NB4 (cell line): ENCODE data around the gene IKBIP.
A peak's percentile ranks its signal among the peaks of the same experiment; 100 is the strongest.
"Not testable (repeated sequence)": the region's sequence is repeated elsewhere in the genome, so short reads cannot be mapped to it uniquely, and the experiment has no call there.

Source experiments
- DNase-seq: peaks from one replicate; pipeline ENCODE4 v3.0.0; 2010; ENCODE audit warnings: low read depth
- H3K4me3 ChIP-seq: one replicate; pipeline ENCODE4 v1.5.1; 2011; ENCODE audit warnings: mild to moderate bottlenecking, low read depth, low read length, moderate library complexity
- CTCF ChIP-seq: IDR thresholded peaks from one replicate; pipeline ENCODE4 v1.5.1; 2012; ENCODE audit warnings: low read depth, low read length
- MYC ChIP-seq: IDR thresholded peaks from 2 replicates; pipeline ENCODE4 v1.6.1; 2011; ENCODE audit warnings: low read depth, low read length
- POLR2A ChIP-seq: IDR thresholded peaks from 2 replicates; pipeline ENCODE4 v1.6.1; 2011; ENCODE audit warnings: mild to moderate bottlenecking; ENCODE audit not compliant: insufficient read length; ENCODE audit errors: extremely low read depth
- TF ChIP-seq, protein P1 (sequence below): IDR thresholded peaks from 2 replicates; pipeline ENCODE4 v1.6.1; 2011; ENCODE audit warnings: low read depth, low read length

The IKBIP gene

DNA sequence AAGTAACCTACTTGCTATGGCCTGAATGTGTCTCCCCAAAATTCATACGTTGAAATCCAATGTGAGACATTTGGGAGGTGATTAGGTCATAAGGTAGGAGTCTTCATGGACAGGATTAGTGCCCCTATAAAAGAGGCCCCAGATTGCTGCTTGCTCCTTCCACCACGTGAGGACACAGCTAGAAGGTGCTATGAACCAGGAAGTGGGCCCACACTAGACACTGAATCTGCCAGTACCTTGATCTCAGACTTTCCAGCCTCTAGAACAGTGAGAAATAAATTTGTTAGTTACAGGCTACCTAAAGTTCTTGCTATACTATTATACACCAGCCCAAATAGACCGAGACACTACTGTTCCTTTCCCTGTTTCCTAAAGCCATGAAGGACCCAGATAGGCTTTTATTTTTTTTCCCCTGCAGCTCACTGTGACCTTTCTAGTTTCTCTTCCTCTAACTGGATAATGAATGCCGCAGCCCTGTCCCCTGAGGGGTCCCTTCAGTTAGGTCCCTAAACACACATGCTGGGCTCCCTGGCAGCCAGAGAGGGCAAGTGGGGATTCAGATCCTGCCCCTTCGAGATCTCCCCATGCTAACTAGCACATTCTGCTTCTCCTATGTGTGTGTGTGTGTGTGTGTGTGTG is 31.8 kb downstream of the IKBIP start:
- peak; percentile 94 for DNase-seq
- TF ChIP-seq CTCF = no peak
- no peak for TF ChIP-seq POLR2A
- TF ChIP-seq MYC = peak; percentile 44; the same call in 1 of the 2 replicates
- TF ChIP-seq, protein P1, sequence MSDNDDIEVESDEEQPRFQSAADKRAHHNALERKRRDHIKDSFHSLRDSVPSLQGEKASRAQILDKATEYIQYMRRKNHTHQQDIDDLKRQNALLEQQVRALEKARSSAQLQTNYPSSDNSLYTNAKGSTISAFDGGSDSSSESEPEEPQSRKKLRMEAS = peak; percentile 43; the same call in 1 of the 2 replicates
- H3K4me3 ChIP-seq = peak overlapping the region; percentile 22

GRCh38 chr12:98610596-98610995 is 34.0 kb downstream of the IKBIP start:
- peak; percentile 65 for DNase-seq
- H3K4me3 ChIP-seq = no peak overlapping the region
- no peak for TF ChIP-seq MYC
- TF ChIP-seq CTCF = no peak
- no peak for TF ChIP-seq POLR2A

GRCh38 chr12:98606359-98606988 is 38.1 kb downstream of the IKBIP start:
- no peak for TF ChIP-seq POLR2A
- peak; percentile 58 for DNase-seq
- H3K4me3 ChIP-seq = no peak overlapping the region

- no peak overlapping the region for H3K4me3 ChIP-seq
- no peak for TF ChIP-seq POLR2A
- no peak for TF ChIP-seq CTCF
- TF ChIP-seq MYC = no peak
- TF ChIP-seq, protein P1 = no peak
- no peak for DNase-seq
These were observed 42.7 kb downstream of the IKBIP start for GRCh38 chr12:98601924-98602323.

DNA sequence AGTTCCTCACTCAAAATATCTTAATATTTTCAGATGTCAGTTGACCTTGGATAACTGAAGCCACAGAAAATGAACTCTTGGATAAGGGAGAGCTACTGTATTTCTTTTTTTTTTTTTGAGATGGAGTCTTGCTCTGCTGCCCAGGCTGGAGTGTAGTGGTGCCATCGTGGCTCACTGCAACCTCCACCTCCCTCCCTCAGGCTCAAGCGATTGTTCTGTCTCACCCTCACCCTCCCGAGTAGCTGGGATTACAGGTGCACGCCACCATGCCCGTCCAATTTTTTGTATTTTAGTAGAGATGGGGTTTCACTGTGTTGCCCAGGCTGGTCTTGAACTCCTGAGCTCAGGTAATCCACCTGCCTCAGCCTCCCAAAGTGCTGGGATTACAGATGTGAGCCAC is 47.3 kb downstream of the IKBIP start:
- not testable (repeated sequence) for DNase-seq
- peak overlapping the region; percentile 96 for H3K4me3 ChIP-seq

DNA sequence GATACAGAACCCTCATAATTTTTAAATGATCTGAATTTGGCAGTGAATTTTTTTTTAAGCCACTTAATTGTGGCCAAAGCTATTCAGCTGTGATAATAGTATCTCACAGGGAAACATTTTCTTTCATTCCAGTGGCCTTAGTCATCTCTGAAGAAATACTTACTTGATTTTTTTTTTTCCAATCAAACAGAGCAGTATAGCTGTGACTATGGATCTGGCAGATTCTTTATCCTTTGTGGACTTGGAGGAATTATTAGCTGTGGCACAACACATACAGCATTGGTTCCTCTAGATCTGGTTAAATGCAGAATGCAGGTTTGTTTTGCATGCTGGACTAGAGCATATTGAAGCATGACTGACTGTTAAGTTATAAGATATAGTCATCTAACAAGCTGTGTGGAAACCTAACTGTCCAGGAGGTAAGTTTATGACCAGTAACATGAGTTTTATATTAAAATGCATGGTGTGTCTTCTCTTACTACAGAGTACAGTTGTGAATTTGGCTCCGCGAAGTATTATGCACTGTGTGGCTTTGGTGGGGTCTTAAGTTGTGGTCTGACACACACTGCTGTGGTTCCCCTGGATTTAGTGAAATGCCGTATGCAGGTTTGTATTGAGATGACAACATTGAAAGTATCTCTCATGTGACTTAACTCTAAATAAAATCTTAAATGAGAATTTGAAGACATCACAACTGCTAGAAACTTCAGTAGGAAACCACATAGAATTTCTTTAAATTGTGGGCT is 49.2 kb downstream of the IKBIP start:
- peak overlapping the region; percentile 96 for H3K4me3 ChIP-seq
- peak; percentile 32 for DNase-seq
- TF ChIP-seq POLR2A (no peak), CTCF (no peak), MYC (no peak)
- TF ChIP-seq, protein P1 = no peak
